Suprapubic skin (tissue), 4 donors: Measurements from ENCODE around the gene KIF19. TPM values are rescaled to one million over a fixed set of nuclear protein-coding genes. Genes with fewer than 3 reads are reported as not detected.

Source experiments
- DNase-seq, 2 donors: peaks; one replicate each; pipeline ENCODE4 v3.0.0-alpha.2; 2019; ENCODE audit warnings: low spot score in 2 of 2
- H3K27ac ChIP-seq: fragments of 200-600 bp; sonication (generic); one replicate; pipeline ENCODE4 v1.5.1; 2019
- H3K27me3 ChIP-seq: fragments of 200-600 bp; sonication (generic); one replicate; pipeline ENCODE4 v1.5.1; 2019
- H3K36me3 ChIP-seq: fragments of 200-600 bp; sonication (generic); one replicate; pipeline ENCODE4 v1.5.1; 2019
- H3K4me1 ChIP-seq: fragments of 200-600 bp; sonication (generic); one replicate; pipeline ENCODE4 v1.5.1; 2019
- H3K4me3 ChIP-seq: fragments of 200-600 bp; sonication (generic); one replicate; pipeline ENCODE4 v1.5.1; 2019; ENCODE audit warnings: mild to moderate bottlenecking
- H3K9me3 ChIP-seq: fragments of 200-600 bp; sonication (generic); one replicate; pipeline ENCODE4 v1.5.1; 2019
- CTCF ChIP-seq, 2 donors: fragments of 200-600 bp in 1 of 2; fragments of 450-650 bp in 1 of 2; sonication (generic) in 1 of 2; IDR thresholded peaks; one replicate each; pipeline ENCODE4 v1.5.1; 2016 to 2019; ENCODE audit warnings: antibody characterized with exemption in 2 of 2, mild to moderate bottlenecking in 1 of 2, moderate library complexity in 1 of 2
- EP300 ChIP-seq: sonication (generic); formaldehyde crosslinking; IDR thresholded peaks from one replicate; pipeline ENCODE4 v1.6.1; 2017; ENCODE audit warnings: antibody characterized with exemption
- POLR2A ChIP-seq, 2 donors: fragments of 450-650 bp; IDR thresholded peaks; one replicate each; pipeline ENCODE4 v1.6.1; 2017; ENCODE audit warnings: antibody characterized with exemption in 2 of 2, mild to moderate bottlenecking in 2 of 2, moderate library complexity in 2 of 2
- POLR2AphosphoS5 ChIP-seq, 3 donors: sonication (generic); formaldehyde crosslinking; IDR thresholded peaks; one replicate each; pipeline ENCODE4 v1.6.1; 2017; ENCODE audit warnings: antibody characterized with exemption in 3 of 3
- WGBS: methylation state at CpG from one replicate; pipeline ENCODE4 v1.1.5; 2018; 5-methylcytosine and 5-hydroxymethylcytosine counted together
- total RNA-seq, 4 donors: library from RNA; depleted of rRNA; stranded (reverse); fragments of >200 nt; gene quantifications; one replicate each; pipeline ENCODE4 v1.1.0, GENCODE V29; 2016

Gene KIF19
- total RNA-seq, 4 donors from 2014 or later = 0.34 to 1.3 (median 1.0) TPM

- Histone ChIP-seq H3K27me3 (peaks cover 75% of the 10 kb centered on the region), H3K27ac (no peak overlapping the region), H3K4me3 (no peak overlapping the region), H3K4me1 (peaks cover 7% of the 10 kb centered on the region), H3K36me3 (no peaks in the 10 kb centered on the region), H3K9me3 (no peaks in the 10 kb centered on the region)
- no peak for TF ChIP-seq EP300
- no peak for TF ChIP-seq CTCF (IDR thresholded peaks at IDR 0.05)
- no peak for TF ChIP-seq POLR2A (IDR thresholded peaks at IDR 0.05)
- TF ChIP-seq POLR2AphosphoS5 (IDR thresholded peaks at IDR 0.05) = no peak
- DNase-seq = no peak
- 85% methylated on average over 13 of the region's 14 CpGs for WGBS
Observed at GRCh38 chr17:74347646-74348045, 21.6 kb downstream of the KIF19 start.

GRCh38 chr17:74349120-74349519, 23.1 kb downstream of the KIF19 start:
- Histone ChIP-seq H3K27me3 (peaks cover 79% of the 10 kb centered on the region), H3K27ac (no peak overlapping the region)
- no peak for DNase-seq

GRCh38 chr17:74350486-74350885, 24.5 kb downstream of the KIF19 start:
- no peak for TF ChIP-seq EP300
- no peak for TF ChIP-seq CTCF (IDR thresholded peaks at IDR 0.05)
- TF ChIP-seq POLR2A (IDR thresholded peaks at IDR 0.05) = no peak
- TF ChIP-seq POLR2AphosphoS5 (IDR thresholded peaks at IDR 0.05) = no peak
- no peaks in the 10 kb centered on the region for H3K36me3 ChIP-seq
- H3K27me3 ChIP-seq = peaks cover 84% of the 10 kb centered on the region
- H3K4me3 ChIP-seq = no peak overlapping the region
- WGBS = 83% methylated on average over 13 of the region's 20 CpGs
- DNase-seq = no peak
- no peaks in the 10 kb centered on the region for H3K9me3 ChIP-seq
- H3K27ac ChIP-seq = no peak overlapping the region
- H3K4me1 ChIP-seq = peaks cover 5% of the 10 kb centered on the region

More at GRCh38 chr17:74349120-74349519, 23.1 kb downstream of the KIF19 start:
- Histone ChIP-seq H3K36me3 (no peaks in the 10 kb centered on the region), H3K9me3 (no peaks in the 10 kb centered on the region), H3K4me1 (peaks cover 7% of the 10 kb centered on the region), H3K4me3 (no peak overlapping the region)
- 52% methylated on average over 5 of the region's 19 CpGs for WGBS
- no peak for TF ChIP-seq POLR2A (IDR thresholded peaks at IDR 0.05)
- TF ChIP-seq CTCF (IDR thresholded peaks at IDR 0.05) = no peak
- TF ChIP-seq POLR2AphosphoS5 (IDR thresholded peaks at IDR 0.05) = no peak
- no peak for TF ChIP-seq EP300

GRCh38 chr17:74351552-74352210, 25.7 kb downstream of the KIF19 start:
- no peaks in the 10 kb centered on the region for H3K36me3 ChIP-seq
- no peak overlapping the region for H3K27ac ChIP-seq
- H3K27me3 ChIP-seq = peaks cover 91% of the 10 kb centered on the region
- H3K4me3 ChIP-seq = no peak overlapping the region
- 85% methylated on average over 1 of the region's 55 CpGs for WGBS
- no peak for TF ChIP-seq CTCF (IDR thresholded peaks at IDR 0.05)
- TF ChIP-seq EP300 = no peak
- TF ChIP-seq POLR2A (IDR thresholded peaks at IDR 0.05) = no peak
- no peak for TF ChIP-seq POLR2AphosphoS5 (IDR thresholded peaks at IDR 0.05)
- DNase-seq = no peak
- H3K9me3 ChIP-seq = no peaks in the 10 kb centered on the region
- H3K4me1 ChIP-seq = peaks cover 6% of the 10 kb centered on the region

GRCh38 chr17:74353446-74354060, 27.5 kb downstream of the KIF19 start:
- 74% methylated on average over 10 of the region's 10 CpGs for WGBS
- no peak overlapping the region for H3K4me3 ChIP-seq
- no peak overlapping the region for H3K27ac ChIP-seq
- H3K36me3 ChIP-seq = no peaks in the 10 kb centered on the region
- peaks cover 15% of the 10 kb centered on the region for H3K4me1 ChIP-seq
- no peak for DNase-seq
- peaks cover 96% of the 10 kb centered on the region for H3K27me3 ChIP-seq
- TF ChIP-seq POLR2A (IDR thresholded peaks at IDR 0.05) (no peak), POLR2AphosphoS5 (IDR thresholded peaks at IDR 0.05) (no peak), CTCF (IDR thresholded peaks at IDR 0.05) (no peak), EP300 (no peak)
- no peaks in the 10 kb centered on the region for H3K9me3 ChIP-seq
